ENCODE results near the gene NDUFA7. TPM values are rescaled to one million over a fixed set of nuclear protein-coding genes. Genes with fewer than 3 reads are reported as not detected.
A peak's percentile ranks its signal among the peaks of the same experiment; 100 is the strongest.
"Not testable (repeated sequence)": the region's sequence is repeated elsewhere in the genome, so short reads cannot be mapped to it uniquely, and the experiment has no call there.

Gene NDUFA7
- total RNA-seq, 1 experiment from 2014 or later: 57.1 TPM

GRCh38 chr19:8349629-8350372 is 28.6 kb upstream of the NDUFA7 start:
- in situ Hi-C loops (cut with HindIII; ENCODE audit: low pct_unique_long_range_greater_than_20kb, low sequenced_read_pairs); DNase-seq (ENCODE audit: low read depth, low spot score): not testable (repeated sequence)

GRCh38 chr19:8343483-8343844 is 22.3 kb upstream of the NDUFA7 start:
- DNase-seq (ENCODE audit: low read depth, low spot score): no peak

GRCh38 chr19:8342684-8343482 is 21.7 kb upstream of the NDUFA7 start, which contains the start of gene KANK3:
TSS of gene KANK3 (minus strand) at chr19:8343262. CDS start at chr19:8337828, 5,434 bp downstream.
- peak; percentile 90 for DNase-seq (ENCODE audit: low read depth, low spot score)
- in situ Hi-C loops (cut with HindIII; ENCODE audit: low pct_unique_long_range_greater_than_20kb, low sequenced_read_pairs): no loop called here

More at GRCh38 chr19:8343483-8343844, 22.3 kb upstream of the NDUFA7 start:
- in situ Hi-C loops (cut with HindIII; ENCODE audit: low pct_unique_long_range_greater_than_20kb, low sequenced_read_pairs): no loop called here

- in situ Hi-C loops (cut with HindIII; ENCODE audit: low pct_unique_long_range_greater_than_20kb, low sequenced_read_pairs): no loop called here
- no peak for DNase-seq (ENCODE audit: low read depth, low spot score)
Measured at GRCh38 chr19:8342316-8342683, 21.1 kb upstream of the NDUFA7 start.

GRCh38 chr19:8341504-8341903 is 20.3 kb upstream of the NDUFA7 start:
- DNase-seq (ENCODE audit: low read depth, low spot score); in situ Hi-C loops (cut with HindIII; ENCODE audit: low pct_unique_long_range_greater_than_20kb, low sequenced_read_pairs): not testable (repeated sequence)

- in situ Hi-C loops (cut with HindIII; ENCODE audit: low pct_unique_long_range_greater_than_20kb, low sequenced_read_pairs): no loop called here
Measured at GRCh38 chr19:8340341-8341096, 19.3 kb upstream of the NDUFA7 start.

GRCh38 chr19:8338835-8339234 is 17.7 kb upstream of the NDUFA7 start:
- no peak for DNase-seq (ENCODE audit: low read depth, low spot score)
- in situ Hi-C loops (cut with HindIII; ENCODE audit: low pct_unique_long_range_greater_than_20kb, low sequenced_read_pairs): no loop called here

More at GRCh38 chr19:8340341-8341096, 19.3 kb upstream of the NDUFA7 start:
- no peak for DNase-seq (ENCODE audit: low read depth, low spot score)

- in situ Hi-C loops (cut with HindIII; ENCODE audit: low pct_unique_long_range_greater_than_20kb, low sequenced_read_pairs): no loop called here
- no peak for DNase-seq (ENCODE audit: low read depth, low spot score)
Measured at GRCh38 chr19:8337728-8338127, 16.6 kb upstream of the NDUFA7 start.

- no peak for DNase-seq (ENCODE audit: low read depth, low spot score)
- in situ Hi-C loops (cut with HindIII; ENCODE audit: low pct_unique_long_range_greater_than_20kb, low sequenced_read_pairs): no loop called here
Measured at GRCh38 chr19:8336660-8337059, 15.5 kb upstream of the NDUFA7 start.

GRCh38 chr19:8336072-8336569 is 14.9 kb upstream of the NDUFA7 start:
- in situ Hi-C loops (cut with HindIII; ENCODE audit: low pct_unique_long_range_greater_than_20kb, low sequenced_read_pairs): no loop called here

GRCh38 chr19:8335343-8336071 is 14.3 kb upstream of the NDUFA7 start:
- no peak for DNase-seq (ENCODE audit: low read depth, low spot score)
- in situ Hi-C loops (cut with HindIII; ENCODE audit: low pct_unique_long_range_greater_than_20kb, low sequenced_read_pairs): no loop called here

More at GRCh38 chr19:8336072-8336569, 14.9 kb upstream of the NDUFA7 start:
- no peak for DNase-seq (ENCODE audit: low read depth, low spot score)

- in situ Hi-C loops (cut with HindIII; ENCODE audit: low pct_unique_long_range_greater_than_20kb, low sequenced_read_pairs): no loop called here
- peak; percentile 65 for DNase-seq (ENCODE audit: low read depth, low spot score)
Measured at GRCh38 chr19:8334458-8335342, 13.5 kb upstream of the NDUFA7 start.

GRCh38 chr19:8333767-8334457 is 12.7 kb upstream of the NDUFA7 start:
- no peak for DNase-seq (ENCODE audit: low read depth, low spot score)
- in situ Hi-C loops (cut with HindIII; ENCODE audit: low pct_unique_long_range_greater_than_20kb, low sequenced_read_pairs): no loop called here

GRCh38 chr19:8332976-8333766 is 12.0 kb upstream of the NDUFA7 start:
- no peak for DNase-seq (ENCODE audit: low read depth, low spot score)
- in situ Hi-C loops (cut with HindIII; ENCODE audit: low pct_unique_long_range_greater_than_20kb, low sequenced_read_pairs): no loop called here

GRCh38 chr19:8331263-8331845 is 10.2 kb upstream of the NDUFA7 start:
- in situ Hi-C loops (cut with HindIII; ENCODE audit: low pct_unique_long_range_greater_than_20kb, low sequenced_read_pairs): no loop called here

More at GRCh38 chr19:8331263-8331845, 10.2 kb upstream of the NDUFA7 start:
- DNase-seq (ENCODE audit: low read depth, low spot score): no peak

Measured in SK-MEL-5 (cell line).